H1 (cell line): Measurements from ENCODE around the gene CHD6. TPM values are rescaled to one million over a fixed set of nuclear protein-coding genes. Genes with fewer than 3 reads are reported as not detected.

ENCODE experiments used
- CTCF ChIA-PET: fragments of 300-600 bp; sonication (Branson Sonifier 250); formaldehyde crosslinking; loops from one replicate; lab custom pipeline; 2021; ENCODE audit not compliant: partially characterized antibody; lab: Charles Lee
- POLR2A ChIA-PET: fragments of 300-600 bp; sonication (Branson Sonifier 250); formaldehyde crosslinking; loops from one replicate; lab custom pipeline; 2021; ENCODE audit warnings: inconsistent platforms; ENCODE audit not compliant: partially characterized antibody; lab: Charles Lee
- DNase-seq, 2 experiments: peaks; one replicate each; pipeline versions ENCODE4 v3.0.0 to v3.0.0-alpha.2; 2010 to 2022; ENCODE audit warnings: low spot score in 2 of 2, low read depth in 1 of 2, mixed read lengths in 1 of 2
- FAIRE-seq: peaks from 2 replicates; lab custom pipeline; 2011; peaks lifted over from hg19 to GRCh38; lab: Jason Lieb, UNC
- H2AFZ ChIP-seq: 2 replicates; pipeline ENCODE4 v1.8.1; 2012; ENCODE audit warnings: low read length, inconsistent platforms
- H2AK5ac ChIP-seq: 2 replicates; pipeline ENCODE4 v1.6.1; 2013; ENCODE audit warnings: low read depth, low read length
- H2BK120ac ChIP-seq: replicated peaks from 2 replicates; pipeline ENCODE3; 2013; ENCODE audit warnings: low read depth, low read length, inconsistent platforms
- H2BK12ac ChIP-seq: 2 replicates; pipeline ENCODE4 v1.6.1; 2013; ENCODE audit warnings: low read depth, low read length
- H2BK15ac ChIP-seq: 2 replicates; pipeline ENCODE4 v1.6.1; 2013; ENCODE audit warnings: low read length
- H2BK20ac ChIP-seq: 2 replicates; pipeline ENCODE4 v1.6.1; 2013; ENCODE audit warnings: low read length
- H2BK5ac ChIP-seq: 2 replicates; pipeline ENCODE4 v1.6.1; 2013; ENCODE audit warnings: low read depth, low read length
- H3K14ac ChIP-seq: 2 replicates; pipeline ENCODE4 v1.6.1; 2013; ENCODE audit warnings: inconsistent platforms; ENCODE audit not compliant: insufficient read length
- H3K18ac ChIP-seq: 2 replicates; pipeline ENCODE4 v1.6.1; 2013; ENCODE audit warnings: low read length; ENCODE audit errors: extremely low read depth
- H3K23ac ChIP-seq: 2 replicates; pipeline ENCODE4 v1.6.1; 2013; ENCODE audit warnings: inconsistent platforms; ENCODE audit not compliant: insufficient read length
- H3K23me2 ChIP-seq: 2 replicates; pipeline ENCODE4 v1.6.1; 2013; ENCODE audit warnings: low read depth, low read length
- H3K27ac ChIP-seq: 2 replicates; pipeline ENCODE4 v1.6.1; 2011; ENCODE audit warnings: low read depth, low read length, inconsistent platforms
- H3K27me3 ChIP-seq, 4 experiments: replicated peaks in 1 of 4; 1 replicate in 1 of 4; 2 replicates in 3 of 4; pipeline versions ENCODE4 v1.6.1 to v1.8.1; 2011 to 2013; ENCODE audit warnings: low read length in 3 of 4, mild to moderate bottlenecking in 3 of 4, inconsistent platforms in 2 of 4, mixed read lengths in 2 of 4, moderate library complexity in 1 of 4; ENCODE audit not compliant: control insufficient read depth in 3 of 4, insufficient read depth in 3 of 4; ENCODE audit errors: extremely low read depth in 1 of 4
- H3K36me3 ChIP-seq, 4 experiments: 2 replicates each; pipeline versions ENCODE4 v1.6.1 to v1.8.1; 2011 to 2013; ENCODE audit warnings: mild to moderate bottlenecking in 4 of 4, low read length in 3 of 4, moderate library complexity in 2 of 4, control low read depth in 1 of 4, inconsistent platforms in 1 of 4; ENCODE audit not compliant: insufficient read depth in 4 of 4, control insufficient read depth in 2 of 4
- H3K4ac ChIP-seq: replicated peaks from 2 replicates; pipeline ENCODE3; 2013; ENCODE audit warnings: low read length, low read depth, mixed read lengths, inconsistent platforms; ENCODE audit not compliant: insufficient read length
- H3K4me1 ChIP-seq, 4 experiments: replicated peaks in 1 of 4; 1 replicate in 1 of 4; 2 replicates in 3 of 4; pipeline versions ENCODE4 v1.6.1 to v1.8.1; 2011 to 2013; ENCODE audit warnings: low read length in 3 of 4, inconsistent platforms in 2 of 4, mixed read lengths in 1 of 4; ENCODE audit not compliant: insufficient read depth in 4 of 4, control insufficient read depth in 3 of 4
- H3K4me2 ChIP-seq, 2 experiments: 2 replicates each; pipeline versions ENCODE4 v1.6.1 to v1.8.1; 2011 to 2013; ENCODE audit warnings: low read depth in 2 of 2, low read length in 2 of 2, control low read depth in 1 of 2, inconsistent platforms in 1 of 2, mild to moderate bottlenecking in 1 of 2; ENCODE audit not compliant: insufficient read depth in 1 of 2
- H3K4me3 ChIP-seq, 4 experiments: fragments of 200-600, 300-600 bp in 1 of 4; sonication (generic), shearing (Covaris generic), sonication (Bioruptor Twin) in 1 of 4; 2 replicates each; pipeline versions ENCODE4 v1.5.1 to v1.8.1; 2011 to 2016; ENCODE audit warnings: low read length in 4 of 4, low read depth in 3 of 4, control low read depth in 2 of 4, inconsistent platforms in 2 of 4, mild to moderate bottlenecking in 2 of 4, mixed read lengths in 1 of 4, moderate library complexity in 1 of 4; ENCODE audit not compliant: insufficient read depth in 2 of 4; ENCODE audit errors: extremely low read depth in 1 of 4
- H3K56ac ChIP-seq: replicated peaks from 2 replicates; pipeline ENCODE3; 2013; ENCODE audit warnings: low read depth, mild to moderate bottlenecking, mixed read lengths, low read length, inconsistent platforms; ENCODE audit not compliant: insufficient read length
- H3K79me1 ChIP-seq: 2 replicates; pipeline ENCODE4 v1.6.1; 2013; ENCODE audit warnings: low read depth, low read length, control low read depth
- H3K79me2 ChIP-seq, 2 experiments: 2 replicates each; pipeline versions ENCODE4 v1.6.1 to v1.8.1; 2012 to 2013; ENCODE audit warnings: low read length in 2 of 2, mild to moderate bottlenecking in 2 of 2, inconsistent platforms in 1 of 2; ENCODE audit not compliant: insufficient read depth in 2 of 2, control insufficient read depth in 1 of 2
- H3K9ac ChIP-seq, 4 experiments: replicated peaks in 1 of 4; 1 replicate in 1 of 4; 2 replicates in 3 of 4; pipeline versions ENCODE4 v1.6.1 to v1.8.1; 2011 to 2013; ENCODE audit warnings: low read depth in 3 of 4, low read length in 3 of 4, control low read depth in 2 of 4, mild to moderate bottlenecking in 2 of 4, moderate library complexity in 2 of 4, inconsistent platforms in 1 of 4; ENCODE audit errors: extremely low read depth in 1 of 4
- H3K9me3 ChIP-seq, 2 experiments: 2 replicates each; pipeline versions ENCODE4 v1.6.1 to v1.8.1; 2012 to 2013; ENCODE audit warnings: mild to moderate bottlenecking in 2 of 2, moderate library complexity in 2 of 2, control low read depth in 1 of 2, inconsistent platforms in 1 of 2, low read depth in 1 of 2, low read length in 1 of 2, mixed read lengths in 1 of 2; ENCODE audit not compliant: insufficient read depth in 2 of 2
- H4K20me1 ChIP-seq, 2 experiments: replicated peaks in 1 of 2; 2 replicates each; pipeline versions ENCODE3 to v1.8.1; 2011 to 2013; ENCODE audit warnings: inconsistent platforms in 2 of 2, low read length in 2 of 2, mild to moderate bottlenecking in 1 of 2; ENCODE audit not compliant: insufficient read depth in 2 of 2, control insufficient read depth in 1 of 2
- H4K5ac ChIP-seq: 2 replicates; pipeline ENCODE4 v1.6.1; 2013; ENCODE audit warnings: low read length, low read depth, mixed read lengths, inconsistent platforms; ENCODE audit not compliant: insufficient read length
- H4K8ac ChIP-seq: 2 replicates; pipeline ENCODE4 v1.8.0; 2013; ENCODE audit warnings: mild to moderate bottlenecking, moderate library complexity, low read length, inconsistent platforms; ENCODE audit not compliant: insufficient read depth; ENCODE audit errors: extremely low read depth
- H4K91ac ChIP-seq: replicated peaks from 2 replicates; pipeline ENCODE3; 2013; ENCODE audit warnings: low read length, mixed read lengths, inconsistent platforms; ENCODE audit not compliant: insufficient read length
- EP300 ChIP-seq, 2 experiments: IDR thresholded peaks; 1 replicate in 1 of 2; 2 replicates in 1 of 2; pipeline ENCODE4 v1.6.1; 2011 to 2012; ENCODE audit warnings: low read depth in 2 of 2, low read length in 2 of 2, mild to moderate bottlenecking in 2 of 2, borderline replicate concordance in 1 of 2, inconsistent platforms in 1 of 2, moderate library complexity in 1 of 2
- HDAC2 ChIP-seq, 2 experiments: fragments of 300-600 bp in 1 of 2; sonication (generic) in 1 of 2; IDR thresholded peaks; 2 replicates each; pipeline ENCODE4 v1.6.1; 2011 to 2012; ENCODE audit warnings: low read depth in 2 of 2, low read length in 2 of 2, mild to moderate bottlenecking in 2 of 2, moderate library complexity in 2 of 2, borderline replicate concordance in 1 of 2, inconsistent platforms in 1 of 2
- HDAC6 ChIP-seq: IDR thresholded peaks from one replicate; pipeline ENCODE4 v1.7.1; 2012; ENCODE audit warnings: low read depth, mild to moderate bottlenecking, inconsistent platforms, low read length, moderate library complexity
- POLR2AphosphoS5 ChIP-seq: IDR thresholded peaks from 2 replicates; pipeline ENCODE4 v1.6.1; 2011; ENCODE audit warnings: low read depth, low read length
- RAD21 ChIP-seq, 2 experiments: IDR thresholded peaks in 1 of 2; conservative IDR thresholded peaks in 1 of 2; 2 replicates each; pipeline ENCODE4 v1.6.1; 2011; ENCODE audit warnings: low read depth in 2 of 2, low read length in 2 of 2, improper control_type of control experiment in 1 of 2, inconsistent platforms in 1 of 2, mild to moderate bottlenecking in 1 of 2, moderate library complexity in 1 of 2
- RXRA ChIP-seq: IDR thresholded peaks from 2 replicates; pipeline ENCODE4 v1.6.1; 2011; ENCODE audit warnings: low read depth, mild to moderate bottlenecking, low read length, moderate library complexity; ENCODE audit not compliant: insufficient read depth
- SAP30 ChIP-seq: fragments of 300-600 bp; sonication (generic); IDR thresholded peaks from 2 replicates; pipeline ENCODE4 v1.7.1; 2012; ENCODE audit warnings: low read length, moderate library complexity, mild to moderate bottlenecking, inconsistent platforms; ENCODE audit not compliant: insufficient read depth, insufficient replicate concordance
- SIRT6 ChIP-seq: IDR thresholded peaks from one replicate; pipeline ENCODE4 v1.7.1; 2012; ENCODE audit warnings: low read length, inconsistent platforms
- SUZ12 ChIP-seq: fragments of 200-600 bp; sonication (generic); IDR thresholded peaks from 2 replicates; pipeline ENCODE4 v1.6.1; 2012; ENCODE audit warnings: mild to moderate bottlenecking, inconsistent platforms, low read length, moderate library complexity, mixed read lengths
- WGBS, 2 experiments: shearing (Covaris generic) in 1 of 2; methylation state at CpG; one replicate each; pipeline versions ENCODE4 v1.1.6 to v1.1.7; 2013 to 2015; ENCODE audit warnings: low lambda C conversion rate in 2 of 2, mixed read lengths in 2 of 2, inconsistent platforms in 1 of 2, low coverage in 1 of 2, missing lambda C conversion rate in 1 of 2; ENCODE audit not compliant: insufficient replicate concordance in 2 of 2, insufficient coverage in 1 of 2, insufficient read length in 1 of 2; ENCODE audit errors: extremely low coverage in 1 of 2, missing lambda C conversion rate in 1 of 2; 5-methylcytosine and 5-hydroxymethylcytosine counted together
- polyA plus RNA-seq, 7 experiments: library from polyadenylated mRNA; depleted of rRNA in 3 of 7; stranded (reverse) in 5 of 7; unstranded in 2 of 7; fragments of >200 nt in 5 of 7; fragments of 200-250 nt in 2 of 7; gene quantifications; 1 replicate in 5 of 7; 2 replicates in 1 of 7; 4 replicates in 1 of 7; pipeline versions ENCODE4 v1.2.1 to v1.2.3, GENCODE V29; 2011 to 2013; ENCODE audit warnings: missing spikeins in 2 of 7, mixed read lengths in 2 of 7
- total RNA-seq: library from RNA; stranded (reverse); fragmentation: NEBNext Ultra II Directional; extraction: Animal tissue kit (Norgen Biotek cat#: 25700); gene quantifications from 2 replicates; pipeline ENCODE4 v1.2.1, GENCODE V29; 2021

Gene CHD6
- total and polyA plus RNA-seq, 2 of the 8 experiments (the other 6 are each of a cell fraction or from before 2014, with no cell fraction given): 11.1 to 62.9 TPM

- H2BK20ac ChIP-seq: no peak overlapping the region
- no peak overlapping the region for H2BK5ac ChIP-seq
- 89% methylated on average over 12 of the region's 12 CpGs; no CpG with 5 or more reads in 1 of the 2 experiments for WGBS, 2 experiments
- CTCF ChIA-PET: interaction anchor here (1.0 to 1.2 kb wide), 2 partner anchors 9 to 11 kb away, joined by 3 to 4 read pairs; no protein-coding TSS in a partner anchor
- no peak overlapping the region for H3K4me3 ChIP-seq
- H2AK5ac ChIP-seq: no peak overlapping the region
- H2BK120ac ChIP-seq: no peak overlapping the region
- H3K79me1 ChIP-seq: no peaks in the 10 kb centered on the region
- no peaks in the 10 kb centered on the region for H3K23me2 ChIP-seq
- no peak overlapping the region for H3K18ac ChIP-seq
- peaks cover 22 to 81% (median 73%) of the 10 kb centered on the region in 4 experiments for H3K36me3 ChIP-seq
- H3K27me3 ChIP-seq: no peaks in the 10 kb centered on the region
- POLR2A ChIA-PET: interaction anchor here (1.1 to 1.5 kb wide), 2 partner anchors 11 to 12 kb away, joined by 3 to 4 read pairs; no protein-coding TSS in a partner anchor
- H4K8ac ChIP-seq: no peak overlapping the region
- H2AFZ ChIP-seq: no peak overlapping the region
- H4K5ac ChIP-seq: no peak overlapping the region
- H2BK15ac ChIP-seq: no peak overlapping the region
- H3K79me2 ChIP-seq: no peaks in the 10 kb centered on the region
- no peak overlapping the region for H3K4ac ChIP-seq
- H3K23ac ChIP-seq: no peak overlapping the region
- DNase-seq (no peak), FAIRE-seq (no peak)
- H4K20me1 ChIP-seq: no peaks in the 10 kb centered on the region
- H2BK12ac ChIP-seq: no peak overlapping the region
- no peak overlapping the region for H3K9ac ChIP-seq
- H4K91ac ChIP-seq: no peak overlapping the region
- no peaks in the 10 kb centered on the region for H3K9me3 ChIP-seq
- H3K56ac ChIP-seq: no peak overlapping the region
- H3K14ac ChIP-seq: no peak overlapping the region
- no peak overlapping the region for H3K27ac ChIP-seq
- H3K4me1 ChIP-seq: no peaks in the 10 kb centered on the region
- H3K4me2 ChIP-seq: no peak overlapping the region
- TF ChIP-seq SUZ12: no peak
- no peak for TF ChIP-seq SAP30
- TF ChIP-seq EP300 (IDR thresholded peaks at IDR 0.05; ENCODE audit: borderline replicate concordance in 1 of 2, low read depth in 2 of 2, low read length in 2 of 2): no peak
- TF ChIP-seq SIRT6: no peak
- no peak for TF ChIP-seq HDAC6
- TF ChIP-seq RAD21 (IDR thresholded peaks at IDR 0.05 in 1 of 2, conservative IDR thresholded peaks at IDR 0.05 in 1 of 2; ENCODE audit: low read depth in 2 of 2, low read length in 2 of 2): no peak
- TF ChIP-seq HDAC2 (IDR thresholded peaks at IDR 0.05; ENCODE audit: borderline replicate concordance in 1 of 2, low read depth in 2 of 2, low read length in 2 of 2): no peak
- no peak for TF ChIP-seq RXRA
- no peak for TF ChIP-seq POLR2AphosphoS5
These were observed 164.9 kb downstream of the CHD6 start for GRCh38 chr20:41453010-41453950.
